ENCODE measurements around the gene GPATCH3. TPM values are rescaled to one million over a fixed set of nuclear protein-coding genes. Genes with fewer than 3 reads are reported as not detected.
"Not testable (repeated sequence)": the region's sequence is repeated elsewhere in the genome, so short reads cannot be mapped to it uniquely, and the experiment has no call there.

Gene GPATCH3
- polyA plus RNA-seq, 4 donors, result 11.0 to 55.7 (median 28.7) TPM

GRCh38 chr1:26873097-26873496 is 27.2 kb downstream of the GPATCH3 start:
- DNase-seq; H3K4me1 ChIP-seq (ENCODE audit: control insufficient read depth in 3 of 3, insufficient read depth in 2 of 3, low read depth in 1 of 3, low read length in 2 of 3); H3K27ac ChIP-seq (ENCODE audit: low read depth in 1 of 3, low read length in 2 of 3); H3K27me3 ChIP-seq (ENCODE audit: control insufficient read depth in 3 of 3, insufficient read depth in 3 of 3, low read length in 3 of 3); H3K9me3 ChIP-seq (ENCODE audit: control insufficient read depth in 2 of 2, insufficient read depth in 1 of 2, low read depth in 1 of 2, low read length in 1 of 2); H3K4me3 ChIP-seq (ENCODE audit: low read depth in 1 of 3, low read length in 3 of 3); FAIRE-seq: not testable (repeated sequence)
- peaks cover 0 to 28% (median 7%) of the 10 kb centered on the region in 3 donors for H3K36me3 ChIP-seq (ENCODE audit: control insufficient read depth in 3 of 3, insufficient read depth in 2 of 3, low read depth in 1 of 3, low read length in 3 of 3)
- WGBS, 3 donors, result 75 to 85% (median 82%) methylated on average over 2 of the region's 2 CpGs

GRCh38 chr1:26864610-26865480 is 35.4 kb downstream of the GPATCH3 start:
- Histone ChIP-seq H3K4me3 (ENCODE audit: low read depth in 1 of 3, low read length in 3 of 3) (peak overlapping the region; percentile 55 to 79 (median 77)), H3K27ac (ENCODE audit: low read depth in 1 of 3, low read length in 2 of 3) (peak overlapping the region; percentile 93 to 96 (median 93)), H3K27me3 (ENCODE audit: control insufficient read depth in 3 of 3, insufficient read depth in 3 of 3, low read length in 3 of 3) (no peaks in the 10 kb centered on the region), H3K9me3 (ENCODE audit: control insufficient read depth in 2 of 2, insufficient read depth in 1 of 2, low read depth in 1 of 2, low read length in 1 of 2) (no peaks in the 10 kb centered on the region), H3K36me3 (ENCODE audit: control insufficient read depth in 3 of 3, insufficient read depth in 2 of 3, low read depth in 1 of 3, low read length in 3 of 3) (no peaks in the 10 kb centered on the region), H3K4me1 (ENCODE audit: control insufficient read depth in 3 of 3, insufficient read depth in 2 of 3, low read depth in 1 of 3, low read length in 2 of 3) (peaks cover 0 to 26% (median 0%) of the 10 kb centered on the region in 3 donors)
- 0 to 1% (median 0%) methylated on average over 70 to 75 of the region's 75 CpGs for WGBS, 3 donors
- FAIRE-seq, result no peak
- peak; percentile 97 to 98 for DNase-seq

GRCh38 chr1:26863685-26864077 is 36.6 kb downstream of the GPATCH3 start:
- 9 to 54% (median 27%) methylated on average over 15 to 20 of the region's 20 CpGs for WGBS, 3 donors
- DNase-seq, result peak in 1 of 2 donors; percentile 24
- H3K27ac ChIP-seq (ENCODE audit: low read depth in 1 of 3, low read length in 2 of 3), result peak overlapping the region; percentile 93 to 96 (median 94)

GRCh38 chr1:26862781-26863684 is 37.2 kb downstream of the GPATCH3 start, which contains the start of gene SFN:
Gene SFN, plus strand, starts transcription at chr1:26863149. Its CDS starts 64 bp downstream, at chr1:26863213.
- Histone ChIP-seq H3K27ac (ENCODE audit: low read depth in 1 of 3, low read length in 2 of 3) (peak within 1 kb of the TSS; percentile 93 to 96 (median 94)), H3K27me3 (ENCODE audit: control insufficient read depth in 3 of 3, insufficient read depth in 3 of 3, low read length in 3 of 3) (no peaks in the 10 kb centered on the region), H3K4me1 (ENCODE audit: control insufficient read depth in 3 of 3, insufficient read depth in 2 of 3, low read depth in 1 of 3, low read length in 2 of 3) (peaks cover 0 to 26% (median 0%) of the 10 kb centered on the region in 3 donors), H3K9me3 (ENCODE audit: control insufficient read depth in 2 of 2, insufficient read depth in 1 of 2, low read depth in 1 of 2, low read length in 1 of 2) (no peaks in the 10 kb centered on the region), H3K4me3 (ENCODE audit: low read depth in 1 of 3, low read length in 3 of 3) (peak within 1 kb of the TSS; percentile 43 to 79 (median 64)), H3K36me3 (ENCODE audit: control insufficient read depth in 3 of 3, insufficient read depth in 2 of 3, low read depth in 1 of 3, low read length in 3 of 3) (peaks cover 0 to 9% (median 0%) of the 10 kb centered on the region in 3 donors)
- WGBS, 3 donors, result 12 to 71% (median 38%) methylated on average over 36 to 37 of the region's 37 CpGs
- peak; percentile 94 to 99 for DNase-seq
- FAIRE-seq, result no peak

More at GRCh38 chr1:26863685-26864077, 36.6 kb downstream of the GPATCH3 start:
- H3K4me1 ChIP-seq (ENCODE audit: control insufficient read depth in 3 of 3, insufficient read depth in 2 of 3, low read depth in 1 of 3, low read length in 2 of 3), result peaks cover 0 to 26% (median 0%) of the 10 kb centered on the region in 3 donors
- H3K36me3 ChIP-seq (ENCODE audit: control insufficient read depth in 3 of 3, insufficient read depth in 2 of 3, low read depth in 1 of 3, low read length in 3 of 3), result peaks cover 0 to 5% (median 0%) of the 10 kb centered on the region in 3 donors
- peak overlapping the region; percentile 40 to 79 (median 64) for H3K4me3 ChIP-seq (ENCODE audit: low read depth in 1 of 3, low read length in 3 of 3)
- no peak for FAIRE-seq
- H3K9me3 ChIP-seq (ENCODE audit: control insufficient read depth in 2 of 2, insufficient read depth in 1 of 2, low read depth in 1 of 2, low read length in 1 of 2), result no peaks in the 10 kb centered on the region
- no peaks in the 10 kb centered on the region for H3K27me3 ChIP-seq (ENCODE audit: control insufficient read depth in 3 of 3, insufficient read depth in 3 of 3, low read length in 3 of 3)

- Histone ChIP-seq H3K9me3 (ENCODE audit: control insufficient read depth in 2 of 2, insufficient read depth in 1 of 2, low read depth in 1 of 2, low read length in 1 of 2) (no peaks in the 10 kb centered on the region), H3K4me3 (ENCODE audit: low read depth in 1 of 3, low read length in 3 of 3) (no peak overlapping the region), H3K27me3 (ENCODE audit: control insufficient read depth in 3 of 3, insufficient read depth in 3 of 3, low read length in 3 of 3) (no peaks in the 10 kb centered on the region), H3K27ac (ENCODE audit: low read depth in 1 of 3, low read length in 2 of 3) (peak overlapping the region; percentile 43 to 53 (median 52)), H3K4me1 (ENCODE audit: control insufficient read depth in 3 of 3, insufficient read depth in 2 of 3, low read depth in 1 of 3, low read length in 2 of 3) (peaks cover 0 to 28% (median 0%) of the 10 kb centered on the region in 3 donors), H3K36me3 (ENCODE audit: control insufficient read depth in 3 of 3, insufficient read depth in 2 of 3, low read depth in 1 of 3, low read length in 3 of 3) (peaks cover 0 to 20% (median 0%) of the 10 kb centered on the region in 3 donors)
- 76 to 86% (median 86%) methylated on average over 7 of the region's 7 CpGs for WGBS, 3 donors
- FAIRE-seq (no peak), DNase-seq (no peak)
These were observed 38.3 kb downstream of the GPATCH3 start for GRCh38 chr1:26861889-26862378.

GRCh38 chr1:26861286-26861701 is 39.0 kb downstream of the GPATCH3 start:
- no peak for FAIRE-seq

GRCh38 chr1:26858891-26859640 is 41.2 kb downstream of the GPATCH3 start:
- 86 to 92% (median 89%) methylated on average over 7 of the region's 7 CpGs for WGBS, 3 donors
- Histone ChIP-seq H3K27ac (ENCODE audit: low read depth in 1 of 3, low read length in 2 of 3) (no peak overlapping the region), H3K4me1 (ENCODE audit: control insufficient read depth in 3 of 3, insufficient read depth in 2 of 3, low read depth in 1 of 3, low read length in 2 of 3) (peaks cover 0 to 43% (median 0%) of the 10 kb centered on the region in 3 donors), H3K4me3 (ENCODE audit: low read depth in 1 of 3, low read length in 3 of 3) (no peak overlapping the region), H3K36me3 (ENCODE audit: control insufficient read depth in 3 of 3, insufficient read depth in 2 of 3, low read depth in 1 of 3, low read length in 3 of 3) (peaks cover 0 to 48% (median 3%) of the 10 kb centered on the region in 3 donors), H3K9me3 (ENCODE audit: control insufficient read depth in 2 of 2, insufficient read depth in 1 of 2, low read depth in 1 of 2, low read length in 1 of 2) (no peaks in the 10 kb centered on the region), H3K27me3 (ENCODE audit: control insufficient read depth in 3 of 3, insufficient read depth in 3 of 3, low read length in 3 of 3) (no peaks in the 10 kb centered on the region)
- FAIRE-seq (no peak), DNase-seq (no peak)

More at GRCh38 chr1:26861286-26861701, 39.0 kb downstream of the GPATCH3 start:
- H3K4me3 ChIP-seq (ENCODE audit: low read depth in 1 of 3, low read length in 3 of 3), result no peak overlapping the region
- 36 to 60% (median 54%) methylated on average over 5 of the region's 5 CpGs for WGBS, 3 donors
- H3K36me3 ChIP-seq (ENCODE audit: control insufficient read depth in 3 of 3, insufficient read depth in 2 of 3, low read depth in 1 of 3, low read length in 3 of 3), result peaks cover 0 to 26% (median 0%) of the 10 kb centered on the region in 3 donors
- H3K27ac ChIP-seq (ENCODE audit: low read depth in 1 of 3, low read length in 2 of 3), result no peak overlapping the region
- H3K27me3 ChIP-seq (ENCODE audit: control insufficient read depth in 3 of 3, insufficient read depth in 3 of 3, low read length in 3 of 3), result no peaks in the 10 kb centered on the region
- DNase-seq, result peak in 1 of 2 donors; percentile 29
- H3K9me3 ChIP-seq (ENCODE audit: control insufficient read depth in 2 of 2, insufficient read depth in 1 of 2, low read depth in 1 of 2, low read length in 1 of 2), result no peaks in the 10 kb centered on the region
- H3K4me1 ChIP-seq (ENCODE audit: control insufficient read depth in 3 of 3, insufficient read depth in 2 of 3, low read depth in 1 of 3, low read length in 2 of 3), result peaks cover 0 to 28% (median 0%) of the 10 kb centered on the region in 3 donors

All from small intestine (tissue), 7 donors.